Stimulated activated CD8-positive, alpha-beta memory T cell treated with anti-CD3 and anti-CD28 coated beads, Interleukin-4, amount 100 ng/mL, for 48 hours (primary cell): ENCODE measurements around the gene ANKHD1.
"Not testable (repeated sequence)": the region's sequence is repeated elsewhere in the genome, so short reads cannot be mapped to it uniquely, and the experiment has no call there.

ENCODE experiments used
- DNase-seq: peaks from one replicate; pipeline ENCODE4 v3.0.0-alpha.2; 2020

Gene ANKHD1

DNA sequence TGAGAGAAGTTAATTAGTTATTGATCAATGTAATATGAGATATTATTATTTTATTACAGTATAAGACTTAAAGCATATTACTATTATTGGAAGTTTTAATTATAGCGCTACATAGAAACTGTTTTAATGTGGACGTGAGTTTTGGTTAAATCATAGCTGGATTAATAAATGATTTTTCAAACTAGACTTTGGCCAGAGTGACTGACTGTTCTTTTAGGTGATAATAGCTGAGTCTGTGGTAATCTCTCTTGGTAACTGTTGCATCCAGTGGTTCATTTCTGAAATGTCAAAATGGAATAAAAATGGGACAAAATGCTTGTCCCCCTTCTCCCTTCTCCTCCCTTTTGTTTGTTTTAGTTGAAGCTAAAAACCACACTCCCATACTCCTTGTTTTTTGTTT lies 28.1 kb downstream of the ANKHD1 start:
- DNase-seq, result no peak

DNA sequence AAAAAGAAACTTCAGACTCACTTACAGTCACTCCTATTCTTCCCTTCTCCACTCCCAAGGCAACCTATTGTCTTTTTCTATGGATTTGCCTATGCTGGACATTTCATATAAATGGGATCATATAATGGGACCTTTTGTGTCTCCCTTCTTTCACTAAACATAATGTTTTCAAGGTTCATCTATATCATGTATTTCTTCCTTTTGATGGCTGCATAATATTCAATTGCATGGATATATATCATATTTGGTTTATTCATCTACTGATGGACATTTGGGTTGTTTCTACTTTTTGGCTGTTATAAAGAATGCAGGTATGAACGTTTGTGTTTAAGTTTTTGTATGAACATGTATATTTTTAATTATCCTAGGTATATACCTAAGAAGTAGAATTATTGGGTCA lies 30.6 kb downstream of the ANKHD1 start:
- no peak for DNase-seq

DNA sequence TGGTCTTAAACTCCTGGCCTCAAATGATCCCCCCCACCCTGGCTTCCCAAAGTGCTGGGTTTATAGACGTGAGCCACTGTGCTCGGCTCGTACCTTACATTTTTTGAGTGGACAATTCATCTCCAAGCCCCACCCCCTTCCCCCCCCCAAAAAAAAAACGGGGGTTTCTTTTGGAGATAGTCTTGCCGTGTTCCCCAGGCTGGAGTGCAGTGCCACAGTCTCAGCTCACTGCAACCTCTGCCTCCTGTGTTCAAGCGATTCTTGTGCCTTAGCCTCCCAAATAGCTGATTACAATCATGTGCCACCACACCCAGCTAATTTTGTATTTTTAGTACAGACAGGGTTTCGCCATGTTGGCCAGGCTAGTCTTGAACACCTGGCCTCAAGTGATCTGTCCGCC lies 31.3 kb downstream of the ANKHD1 start:
- DNase-seq, result no peak

DNA sequence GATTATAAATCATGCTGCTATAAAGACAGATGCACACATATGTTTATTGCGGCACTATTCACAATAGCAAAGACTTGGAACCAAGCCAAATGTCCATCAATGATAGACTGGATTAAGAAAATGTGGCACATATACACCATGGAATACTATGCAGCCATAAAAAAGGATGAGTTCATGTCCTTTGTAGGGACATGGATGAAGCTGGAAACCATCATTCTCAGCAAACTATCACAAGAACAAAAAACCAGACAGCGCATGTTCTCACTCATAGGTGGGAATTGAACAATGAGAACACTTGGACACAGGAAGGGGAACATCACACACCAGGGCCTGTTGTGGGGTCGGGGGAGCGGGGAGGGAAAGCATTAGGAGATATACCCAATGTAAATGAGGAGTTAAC lies 55.7 kb downstream of the ANKHD1 start:
- DNase-seq, result not testable (repeated sequence)

DNA sequence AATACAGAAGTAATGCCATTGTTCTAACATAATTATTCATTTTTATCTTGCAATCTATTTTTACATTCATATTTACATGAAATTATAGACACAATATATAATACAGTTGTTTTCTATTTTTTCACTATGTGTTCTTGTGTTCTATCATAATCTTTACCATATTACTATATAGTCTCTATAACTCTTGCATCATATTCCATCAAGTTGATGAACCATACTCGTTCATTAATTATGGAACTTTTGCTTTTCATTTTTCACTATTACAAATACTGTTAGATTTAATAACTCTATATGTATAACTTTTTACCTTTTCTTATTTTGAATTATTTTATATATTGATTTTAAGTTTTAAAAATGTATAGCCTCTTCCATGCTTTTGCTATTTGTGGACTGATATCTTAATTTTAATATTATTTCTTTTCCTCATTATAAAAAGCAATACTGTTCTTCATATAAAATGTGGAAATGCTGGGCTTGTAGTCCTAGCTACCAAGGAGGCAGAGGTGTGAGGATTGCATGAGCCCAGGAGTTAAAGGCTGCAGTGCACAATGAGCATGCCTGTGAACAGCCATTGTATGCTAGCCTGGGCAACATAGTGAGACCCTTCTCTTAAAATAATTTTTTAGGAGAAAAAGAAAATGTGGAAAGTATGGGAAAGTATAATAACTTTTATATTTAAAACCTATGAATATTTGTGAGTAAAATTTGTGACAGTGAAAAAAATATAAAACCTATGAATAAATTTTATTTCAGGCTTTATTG lies 65.5 kb downstream of the ANKHD1 start:
- no peak for DNase-seq

DNA sequence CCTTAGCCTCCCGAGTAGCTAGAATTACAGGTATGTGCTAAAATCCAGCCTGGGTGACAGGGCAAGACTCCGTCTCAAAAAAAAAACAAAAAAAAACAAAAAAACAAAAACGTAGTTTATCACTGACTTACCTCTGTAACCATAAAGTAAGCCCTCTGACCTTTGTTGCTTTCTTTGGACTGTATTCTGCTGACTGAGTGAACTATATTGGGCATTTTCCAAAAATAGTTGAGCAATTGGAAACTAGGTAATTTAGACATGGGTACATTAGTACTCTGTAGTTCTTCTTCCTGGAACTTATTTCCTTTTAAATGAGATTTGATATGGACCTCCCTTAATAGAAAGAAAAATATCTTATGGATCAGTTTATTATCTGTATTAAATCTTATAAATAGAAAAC lies 66.6 kb downstream of the ANKHD1 start:
- no peak for DNase-seq

DNA sequence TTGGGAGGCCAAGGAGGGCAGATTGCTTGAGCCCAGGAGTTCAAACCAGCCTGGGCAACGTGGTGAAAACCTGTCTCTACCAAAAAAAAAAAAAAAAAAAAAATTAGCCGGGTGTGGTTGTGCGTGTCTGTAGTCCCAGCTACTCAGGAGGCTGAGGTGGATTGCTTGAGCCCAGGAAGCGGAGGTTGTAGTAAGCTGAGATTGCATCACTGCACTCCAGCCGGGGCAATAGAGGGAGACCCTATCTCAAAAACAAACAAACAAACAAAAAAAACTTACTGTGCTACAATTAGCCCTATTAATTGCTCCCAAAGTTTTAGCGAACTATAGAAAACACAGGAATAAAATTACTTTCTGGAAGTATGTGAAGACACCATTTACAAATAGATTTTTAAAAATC lies 67.6 kb downstream of the ANKHD1 start:
- no peak for DNase-seq

DNA sequence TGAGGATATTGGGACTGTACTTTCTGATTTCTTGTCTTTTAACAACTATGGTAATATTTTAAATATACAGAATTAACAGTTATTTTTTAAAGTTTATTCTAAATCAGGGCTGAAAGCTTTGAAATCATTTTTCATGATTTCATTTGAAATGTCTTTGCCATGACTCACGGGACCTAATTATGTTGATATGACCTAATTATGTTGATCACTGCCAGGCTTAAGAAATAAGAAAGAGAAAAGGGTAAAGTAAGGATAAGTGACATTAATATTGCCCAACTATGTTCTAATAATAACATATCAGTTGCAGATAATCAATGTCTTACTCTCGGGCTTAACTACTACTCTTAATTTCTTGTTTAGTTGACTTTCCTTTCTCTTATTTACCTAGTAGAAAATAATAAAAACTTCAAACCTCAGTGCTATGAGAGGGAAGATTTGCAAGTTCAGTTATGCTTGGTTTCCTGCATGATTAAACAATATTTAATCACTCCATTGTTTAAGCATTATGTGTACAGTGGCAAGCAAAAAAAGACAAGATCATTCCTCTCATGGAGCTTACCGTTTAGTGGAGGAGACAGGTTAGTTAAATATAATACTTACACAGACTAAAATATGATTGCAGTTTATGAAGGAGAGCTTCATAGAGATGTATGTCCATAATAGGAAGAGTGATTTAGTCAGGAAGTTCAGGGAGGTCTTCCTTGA lies 78.8 kb downstream of the ANKHD1 start:
- DNase-seq, result no peak

DNA sequence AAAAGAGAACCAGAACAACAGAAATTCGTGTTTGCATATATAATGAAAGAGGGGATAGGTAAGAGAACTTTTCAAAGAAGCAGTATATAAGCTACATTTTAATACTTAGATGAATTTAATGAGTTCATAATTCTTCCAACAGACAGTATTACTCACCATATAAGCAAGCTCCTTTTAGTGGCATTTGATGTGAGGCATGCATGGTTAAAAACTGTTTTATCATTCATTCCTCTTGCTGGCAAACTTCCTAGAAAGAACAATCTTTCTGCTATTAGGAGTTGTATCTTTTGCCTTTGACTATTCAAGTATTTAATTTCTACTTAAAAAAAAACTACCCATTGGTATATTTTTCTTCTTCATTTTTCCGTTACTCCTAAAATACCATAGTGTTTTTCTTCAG lies 80.1 kb downstream of the ANKHD1 start:
- no peak for DNase-seq

DNA sequence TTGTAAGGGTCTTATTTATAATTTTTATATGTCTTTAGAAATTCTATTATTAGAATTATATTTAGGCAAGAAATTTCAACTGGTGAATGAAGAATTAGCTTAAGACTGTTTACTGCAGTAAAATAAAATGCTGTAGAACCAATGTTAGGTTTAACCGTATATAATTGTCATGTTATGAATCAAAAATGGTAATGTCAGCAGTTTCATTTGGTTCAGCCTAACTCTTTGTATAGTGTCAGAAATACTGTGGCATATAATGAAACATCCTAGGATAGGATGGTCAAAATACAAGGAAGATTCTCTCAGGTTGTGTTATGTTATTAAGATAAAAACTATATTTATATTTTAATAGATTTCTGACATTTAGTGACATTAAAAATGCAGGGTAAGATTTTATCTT lies 81.4 kb downstream of the ANKHD1 start:
- DNase-seq, result no peak

DNA sequence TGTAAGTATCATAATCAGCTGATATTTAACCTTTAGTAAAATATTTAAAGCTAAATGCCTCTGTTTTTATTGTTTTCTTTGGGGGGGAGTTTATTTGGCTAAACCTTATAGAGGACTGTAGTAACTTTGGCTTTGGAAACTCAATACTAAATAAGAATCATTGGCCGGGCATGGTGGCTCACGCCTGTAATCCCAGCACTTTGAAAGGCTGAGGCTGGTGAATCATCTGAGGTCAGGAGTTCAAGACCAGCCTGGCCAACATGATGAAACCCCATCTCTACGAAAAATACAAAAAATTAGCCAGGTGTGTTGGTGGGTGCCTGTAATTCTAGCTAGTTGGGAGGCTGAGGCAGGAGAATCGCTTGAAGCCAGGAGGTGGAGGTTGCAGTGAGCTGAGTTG lies 86.5 kb downstream of the ANKHD1 start:
- DNase-seq, result not testable (repeated sequence)

DNA sequence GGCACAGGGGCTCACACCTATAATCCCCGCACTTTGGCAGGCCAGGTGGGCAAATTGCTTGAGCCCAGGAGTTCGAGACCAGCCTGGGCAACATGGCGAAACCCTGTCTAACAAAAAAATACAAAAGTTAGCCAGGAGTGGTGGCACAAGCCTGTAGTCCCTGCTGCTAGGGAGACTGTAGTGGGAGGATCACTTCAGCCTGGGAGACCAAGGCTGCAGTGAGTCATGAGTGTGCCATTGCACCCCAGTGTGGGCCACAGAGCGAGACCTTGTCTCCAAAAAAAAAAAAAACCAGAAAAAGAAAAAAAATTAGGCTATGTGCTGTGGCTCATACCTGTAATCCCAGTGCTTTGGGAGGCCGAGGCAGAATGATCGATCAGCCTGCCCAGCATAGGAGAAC lies 87.3 kb downstream of the ANKHD1 start:
- DNase-seq, result no peak

DNA sequence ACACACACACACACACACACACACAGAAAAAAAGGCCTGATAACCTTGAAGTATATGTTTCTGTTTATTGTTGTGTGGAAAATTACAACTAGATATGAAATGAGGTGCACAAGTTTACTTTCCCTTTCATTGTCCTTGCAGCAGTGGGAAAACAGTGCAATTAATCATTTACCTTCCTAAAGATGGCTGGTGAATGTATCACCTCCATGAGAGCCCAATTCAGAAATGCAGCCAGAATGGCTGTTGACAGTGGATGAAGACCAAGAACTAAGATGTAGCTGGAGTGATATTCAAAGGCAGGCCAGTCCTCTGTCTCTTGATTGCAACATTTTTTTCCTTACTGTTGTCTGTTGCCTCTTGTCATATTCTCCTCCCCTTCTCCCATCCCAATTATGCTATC lies 96.3 kb downstream of the ANKHD1 start:
- DNase-seq, result no peak

DNA sequence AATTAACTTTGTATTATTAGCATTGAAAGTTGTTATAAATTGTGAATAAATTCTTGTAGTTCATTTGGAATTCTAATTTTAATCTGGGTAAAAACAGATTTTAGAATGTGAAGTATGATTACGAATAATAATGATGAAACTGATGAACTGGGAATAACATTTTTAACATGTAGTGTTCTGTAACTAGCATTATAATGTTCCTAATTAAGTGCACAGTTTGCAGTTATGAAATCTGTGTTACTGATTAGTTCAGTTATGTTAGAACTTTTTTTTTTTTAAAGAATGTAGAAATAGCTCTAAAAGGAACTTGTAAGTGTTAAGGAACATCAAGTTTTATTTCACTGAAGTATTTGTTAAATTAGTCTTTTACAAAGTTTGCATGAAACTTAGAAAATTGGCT lies 97.0 kb downstream of the ANKHD1 start:
- no peak for DNase-seq

DNA sequence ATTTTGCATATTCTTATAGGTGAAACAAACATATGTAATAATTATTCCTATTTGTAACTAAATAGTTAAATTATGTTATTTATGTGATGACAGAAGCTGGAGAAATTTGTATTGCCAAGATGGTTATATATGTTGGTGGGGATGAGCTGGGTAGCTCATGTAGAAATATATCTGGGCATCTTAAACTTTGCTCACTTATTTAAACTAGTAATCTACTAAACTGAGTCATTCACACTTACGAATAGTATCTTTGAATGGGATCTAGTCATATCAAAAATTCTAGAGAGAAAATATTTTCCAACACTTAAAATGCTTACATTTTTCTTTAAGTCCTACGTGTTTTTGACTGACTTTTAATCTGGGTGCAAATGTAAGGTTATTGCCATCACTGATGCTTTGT lies 101.2 kb downstream of the ANKHD1 start:
- no peak for DNase-seq

DNA sequence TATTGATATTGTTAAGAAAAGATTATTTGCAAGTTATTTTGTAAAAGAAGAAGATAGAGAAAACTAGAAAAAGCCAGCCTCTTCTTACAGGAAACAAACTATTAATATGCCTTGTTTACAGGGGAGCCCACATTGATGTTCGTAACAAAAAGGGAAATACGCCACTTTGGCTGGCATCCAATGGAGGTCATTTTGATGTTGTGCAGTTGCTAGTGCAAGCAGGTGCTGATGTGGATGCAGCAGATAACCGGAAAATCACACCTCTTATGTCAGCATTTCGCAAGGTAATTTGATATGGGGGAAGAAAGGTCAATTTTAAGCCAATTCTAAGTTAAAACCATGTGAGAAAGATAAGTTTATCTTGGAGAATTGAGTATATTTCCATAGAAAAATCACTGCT lies 108.3 kb downstream of the ANKHD1 start:
- no peak for DNase-seq

DNA sequence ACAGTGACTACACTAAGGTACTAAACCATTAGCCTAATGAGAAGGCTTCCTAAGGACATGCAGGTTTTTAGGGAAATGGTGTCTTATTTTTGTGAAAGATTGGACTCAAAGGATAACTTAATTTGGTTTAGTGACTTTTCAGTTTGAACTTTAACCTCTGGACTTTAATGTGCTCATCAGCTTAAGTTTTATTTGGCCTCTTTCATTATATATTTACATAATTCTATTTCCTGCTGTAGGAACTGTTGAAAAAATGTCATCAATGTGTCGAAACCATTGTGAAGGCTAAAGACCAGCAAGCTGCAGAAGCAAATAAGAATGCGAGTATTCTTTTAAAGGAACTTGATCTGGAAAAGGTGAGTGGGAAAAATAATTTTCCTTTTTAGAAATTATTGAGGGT lies 111.5 kb downstream of the ANKHD1 start:
- no peak for DNase-seq

DNA sequence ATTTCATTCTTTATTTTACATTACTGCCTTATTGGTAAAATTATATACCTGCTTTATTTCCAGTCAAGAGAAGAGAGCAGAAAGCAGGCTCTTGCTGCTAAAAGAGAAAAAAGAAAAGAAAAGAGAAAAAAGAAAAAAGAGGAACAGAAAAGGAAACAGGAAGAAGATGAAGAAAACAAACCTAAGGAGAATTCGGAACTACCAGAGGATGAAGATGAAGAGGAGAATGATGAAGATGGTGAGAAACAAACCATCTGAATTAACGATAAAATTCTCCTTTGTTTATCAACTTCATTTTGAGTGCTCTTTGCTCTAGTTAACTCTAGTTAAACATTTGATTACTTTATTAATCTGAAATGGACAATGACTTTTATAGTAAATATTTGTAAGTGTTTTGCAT lies 122.4 kb downstream of the ANKHD1 start:
- DNase-seq, result no peak

DNA sequence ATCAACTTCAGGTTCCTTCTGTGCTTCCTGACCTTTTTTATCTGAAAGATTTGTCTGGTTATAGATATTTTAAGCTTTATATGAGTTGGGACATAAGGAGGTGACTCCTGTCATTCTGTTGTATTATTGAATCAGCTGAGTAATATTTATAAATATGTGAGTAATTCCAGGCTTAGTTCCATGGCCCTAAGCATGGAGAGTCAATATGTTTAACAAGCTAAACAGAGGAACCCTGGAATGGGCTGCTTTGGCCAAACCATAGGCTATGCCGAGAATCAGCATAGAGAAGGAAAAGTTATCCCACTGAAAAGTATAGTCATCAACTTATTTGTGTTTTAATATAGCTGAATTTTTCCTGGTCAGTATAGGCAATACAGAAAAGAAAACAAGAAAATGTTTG lies 138.6 kb downstream of the ANKHD1 start:
- no peak for DNase-seq

DNA sequence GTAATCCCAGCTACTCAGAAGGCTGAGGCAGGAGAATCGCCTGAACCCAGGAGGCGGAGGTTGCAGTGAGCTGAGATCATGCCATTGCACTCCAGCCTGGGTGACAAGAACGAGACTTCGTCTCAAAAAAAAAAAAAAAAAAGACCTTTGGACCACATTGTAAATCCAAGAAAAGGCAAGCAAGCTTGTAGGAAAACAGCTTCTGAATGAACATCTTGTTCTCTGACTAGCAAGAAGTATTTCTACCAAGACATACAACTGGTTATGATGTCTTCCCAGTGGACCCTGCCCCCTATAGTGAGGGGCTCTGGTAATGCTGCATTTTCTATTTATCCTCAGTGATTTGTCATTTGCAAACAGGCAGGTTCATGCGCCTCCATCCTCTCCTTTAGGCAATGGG lies 141.3 kb downstream of the ANKHD1 start:
- no peak for DNase-seq

DNA sequence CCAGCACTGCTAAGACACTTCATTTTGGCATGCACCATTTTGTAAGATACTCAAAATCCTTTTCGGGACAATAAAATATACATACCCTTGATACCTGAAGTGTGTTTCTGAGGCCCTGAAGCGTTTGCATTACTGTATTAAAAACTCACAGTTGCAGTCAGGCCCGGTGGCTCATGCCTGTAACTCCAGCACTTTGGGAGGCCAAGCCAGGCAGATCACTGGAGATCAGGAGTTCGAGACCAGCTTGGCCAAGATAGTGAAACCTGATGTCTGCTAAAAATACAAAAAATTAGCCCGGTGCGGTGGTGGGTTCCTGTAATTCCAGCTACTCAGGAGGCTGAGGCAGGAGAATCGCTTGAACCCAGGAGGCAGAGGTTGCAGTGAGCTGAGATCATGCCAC lies 143.4 kb downstream of the ANKHD1 start:
- DNase-seq, result no peak

DNA sequence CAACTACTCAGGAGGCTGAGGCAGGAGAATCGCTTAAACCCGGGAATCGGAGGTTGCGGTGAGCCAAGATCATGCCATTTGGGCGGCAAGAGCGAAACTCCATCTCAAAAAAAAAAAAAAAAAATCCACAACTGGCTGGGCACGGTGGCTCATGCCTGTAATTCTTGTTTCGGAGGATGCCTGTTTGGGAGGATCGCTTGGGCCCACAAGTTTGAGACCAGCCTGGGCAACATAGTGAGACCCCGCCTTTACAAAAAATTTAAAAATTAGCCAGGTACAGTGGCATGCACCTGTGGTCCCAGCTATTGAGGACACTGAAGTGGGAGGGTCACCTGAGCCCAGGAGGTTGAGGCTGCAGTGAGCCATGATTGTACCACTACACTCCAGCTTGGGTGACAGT lies 144.0 kb downstream of the ANKHD1 start:
- DNase-seq, result no peak

DNA sequence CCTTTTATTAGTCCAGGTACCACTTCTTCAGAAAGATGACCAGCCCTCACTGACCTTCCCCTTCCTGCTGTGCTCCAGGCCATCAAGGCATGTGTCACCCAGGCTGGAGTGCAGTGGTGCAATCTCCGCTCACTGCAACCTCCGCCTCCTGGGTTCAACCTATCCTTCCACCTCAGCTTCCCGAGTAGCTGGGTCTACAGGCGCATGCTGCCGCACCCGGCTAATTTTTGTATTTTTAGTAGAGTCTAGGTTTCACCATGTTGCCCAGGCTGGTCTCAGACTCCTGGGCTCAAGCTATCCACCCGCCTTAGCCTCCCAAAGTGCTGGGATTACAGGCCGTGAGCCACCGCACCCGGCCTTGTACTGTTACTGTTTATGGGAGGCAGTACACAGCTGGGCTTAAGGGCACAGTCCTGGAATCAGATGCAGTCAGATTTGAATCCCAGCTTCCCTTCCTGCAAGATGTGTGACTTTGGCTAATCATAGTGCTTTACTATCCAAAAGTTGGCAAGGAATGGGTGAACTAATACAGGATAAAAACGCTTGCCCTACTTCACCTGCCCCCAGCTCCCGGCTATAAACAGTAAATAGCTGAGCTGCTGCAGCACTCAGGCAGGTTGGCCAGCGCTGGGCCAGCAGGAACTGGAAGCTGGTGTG lies 145.3 kb downstream of the ANKHD1 start:
- DNase-seq, result no peak
